SK-N-MC (cell line): ENCODE data around the gene SH3PXD2A.

ENCODE experiments used
- EZH2 ChIP-seq: fragments of 200-600 bp; sonication (generic); IDR thresholded peaks from one replicate; pipeline ENCODE4 v1.6.1; 2017; ENCODE audit warnings: antibody characterized with exemption
- POLR2AphosphoS5 ChIP-seq: IDR thresholded peaks from 2 replicates; pipeline ENCODE4 v1.6.1; 2012; ENCODE audit warnings: mild to moderate bottlenecking, low read depth, low read length, borderline replicate concordance

- no peak for TF ChIP-seq POLR2AphosphoS5
- no peak for TF ChIP-seq EZH2
Measured at GRCh38 chr10:103765168-103765567, 90.2 kb downstream of the SH3PXD2A start.
